CD4-positive, alpha-beta T cell treated with Interleukin-17A for 1 hour (primary cell): ENCODE results near the gene RPL13A.

Experiments used
- DNase-seq: peaks from one replicate; pipeline ENCODE4 v3.0.0-alpha.2; 2020

Gene RPL13A

DNA sequence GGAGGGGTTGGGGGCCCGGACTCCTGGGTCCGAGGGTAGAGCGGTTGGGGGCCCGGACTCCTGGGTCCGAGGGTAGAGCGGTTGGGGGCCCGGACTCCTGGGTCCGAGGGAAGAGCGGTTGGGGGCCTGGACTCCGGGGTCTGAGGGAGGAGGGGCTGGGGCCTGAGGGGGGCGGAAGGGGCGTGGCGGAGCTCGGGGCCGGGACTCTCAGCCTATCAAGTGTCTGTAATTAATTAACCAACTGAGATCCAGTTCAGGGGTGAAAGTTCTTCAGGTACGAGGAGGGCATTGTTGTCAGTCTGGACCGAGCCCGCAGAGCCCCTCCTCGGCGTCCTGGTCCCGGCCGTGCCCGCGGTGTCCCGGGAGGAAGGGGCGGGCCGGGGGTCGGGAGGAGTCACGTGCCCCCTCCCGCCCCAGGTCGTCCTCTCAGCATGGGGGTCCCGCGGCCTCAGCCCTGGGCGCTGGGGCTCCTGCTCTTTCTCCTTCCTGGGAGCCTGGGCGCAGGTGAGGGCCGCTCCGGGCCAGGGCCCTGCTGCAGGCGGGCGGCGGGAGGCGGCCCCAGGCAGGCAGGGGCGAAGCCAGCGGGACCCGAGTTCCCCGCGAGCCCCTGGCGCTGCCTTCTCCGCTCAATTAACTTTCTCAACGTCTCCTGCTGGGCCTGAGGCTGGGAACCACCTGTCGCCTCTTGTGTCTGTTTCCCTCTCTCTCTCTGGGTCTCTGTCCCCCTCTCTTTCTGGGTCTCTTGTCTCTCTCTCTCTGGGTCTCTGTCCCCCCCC lies 25.8 kb downstream of the RPL13A start:
- DNase-seq: no peak

DNA sequence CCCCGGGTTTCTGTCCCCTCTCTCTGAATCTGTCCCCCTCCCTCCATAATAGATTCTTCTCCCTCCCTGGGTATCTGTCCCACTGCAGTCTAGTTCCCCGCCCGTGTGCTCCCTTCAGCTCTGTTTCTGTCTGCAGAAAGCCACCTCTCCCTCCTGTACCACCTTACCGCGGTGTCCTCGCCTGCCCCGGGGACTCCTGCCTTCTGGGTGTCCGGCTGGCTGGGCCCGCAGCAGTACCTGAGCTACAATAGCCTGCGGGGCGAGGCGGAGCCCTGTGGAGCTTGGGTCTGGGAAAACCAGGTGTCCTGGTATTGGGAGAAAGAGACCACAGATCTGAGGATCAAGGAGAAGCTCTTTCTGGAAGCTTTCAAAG lies 26.3 kb downstream of the RPL13A start:
- DNase-seq: no peak

- DNase-seq: no peak
Observed at GRCh38 chr19:49514151-49514550, 26.7 kb downstream of the RPL13A start.

DNA sequence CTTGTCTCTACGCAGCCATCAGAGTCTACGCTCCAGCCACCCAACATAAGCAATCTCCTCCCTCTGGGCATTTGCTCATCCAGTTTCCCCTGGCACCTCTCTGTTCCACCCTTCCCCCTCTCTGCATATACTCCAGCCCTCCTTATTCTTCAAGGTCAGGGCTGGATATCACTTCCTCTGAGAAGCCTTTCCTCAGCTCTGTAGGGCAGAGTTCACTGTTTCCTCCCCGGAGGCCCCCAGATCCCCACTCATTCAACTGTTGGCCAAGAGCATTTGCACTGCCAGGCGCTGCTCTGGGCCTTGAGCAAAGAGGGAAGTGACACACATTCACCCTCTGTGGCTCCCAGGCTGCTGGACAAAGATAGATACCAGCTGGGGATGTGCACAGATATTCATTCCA lies 28.4 kb downstream of the RPL13A start:
- DNase-seq: no peak

DNA sequence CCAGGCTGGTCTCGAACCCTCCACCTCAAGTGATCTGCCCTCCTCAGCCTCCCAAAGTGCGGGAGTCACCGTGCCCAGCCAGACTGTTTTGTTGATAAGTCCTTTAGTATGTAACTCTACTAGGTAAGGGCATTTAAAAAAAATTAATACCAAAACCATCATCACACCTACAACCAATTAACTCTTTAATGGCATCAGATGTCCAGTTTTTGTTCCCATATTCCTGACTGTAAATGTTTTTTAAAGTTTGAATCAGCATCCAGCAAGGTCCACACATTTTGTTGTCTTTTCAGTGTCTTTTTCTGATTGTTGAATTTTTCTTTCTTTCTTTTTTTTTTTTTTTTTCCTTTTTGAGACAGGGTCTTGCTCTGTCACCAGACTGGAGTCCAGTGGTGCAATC lies 30.6 kb downstream of the RPL13A start:
- DNase-seq: no peak

DNA sequence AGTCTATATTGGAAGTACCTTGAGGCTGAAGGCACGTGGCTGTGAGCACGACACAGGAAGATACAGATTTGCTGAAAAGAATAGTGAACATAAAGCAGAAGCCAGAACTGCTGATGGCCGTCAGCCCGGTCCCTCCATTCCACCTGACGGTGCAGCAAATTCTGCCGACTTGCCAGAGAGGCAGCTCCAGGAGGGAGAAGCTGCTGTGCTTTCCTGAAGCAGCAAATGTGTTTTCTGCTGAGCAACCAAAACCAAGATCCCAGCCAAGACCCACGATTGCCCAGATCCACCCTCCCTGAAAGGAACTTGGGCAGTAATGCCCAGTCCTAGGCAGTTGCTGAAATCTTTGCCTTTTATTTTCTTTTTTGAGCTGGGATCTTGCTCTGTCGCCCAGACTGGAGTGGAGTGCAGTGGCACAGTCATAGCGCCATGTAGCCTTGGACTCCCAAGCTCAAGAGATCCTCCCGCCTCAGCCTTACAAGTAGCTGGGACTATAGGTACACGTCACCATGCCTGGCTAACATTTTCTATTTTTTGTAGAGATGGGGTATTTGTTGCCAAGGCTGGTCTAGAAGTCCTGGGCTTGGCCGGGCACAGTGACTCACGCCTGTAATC lies 33.4 kb downstream of the RPL13A start:
- DNase-seq: no peak

DNA sequence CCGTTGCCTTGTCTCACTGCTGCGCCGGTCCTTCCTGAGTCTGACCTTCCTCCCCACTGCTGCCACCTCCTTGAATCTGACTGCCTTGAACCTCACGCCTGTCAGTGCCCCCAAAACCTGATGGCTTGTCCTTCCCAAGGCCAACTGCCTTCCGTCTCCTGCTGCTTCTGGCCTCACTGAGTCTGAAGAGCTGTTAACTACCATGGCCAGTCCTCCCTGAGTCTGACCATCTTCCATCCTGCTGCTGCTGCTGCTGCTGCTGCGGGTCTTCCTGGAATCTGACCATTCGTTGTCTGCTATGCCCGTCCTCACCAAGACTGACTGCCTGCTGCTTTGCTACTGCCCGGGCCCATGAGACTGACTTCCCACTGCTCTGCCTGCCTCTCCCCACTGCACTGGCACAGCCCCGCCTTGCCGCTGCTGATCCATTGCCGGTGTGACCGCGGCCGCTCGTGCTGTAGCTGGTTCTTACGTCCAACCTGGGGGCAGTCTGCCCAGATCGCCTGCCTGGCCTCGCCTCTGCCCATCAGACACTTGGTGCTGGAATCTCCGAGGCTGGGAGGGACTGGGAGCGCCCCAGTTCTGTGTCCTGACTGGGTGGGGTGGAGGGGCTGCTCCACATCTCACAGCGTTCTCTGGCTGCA lies 37.5 kb downstream of the RPL13A start:
- no peak for DNase-seq

GRCh38 chr19:49528211-49528771 lies 40.9 kb downstream of the RPL13A start:
- DNase-seq: no peak

DNA sequence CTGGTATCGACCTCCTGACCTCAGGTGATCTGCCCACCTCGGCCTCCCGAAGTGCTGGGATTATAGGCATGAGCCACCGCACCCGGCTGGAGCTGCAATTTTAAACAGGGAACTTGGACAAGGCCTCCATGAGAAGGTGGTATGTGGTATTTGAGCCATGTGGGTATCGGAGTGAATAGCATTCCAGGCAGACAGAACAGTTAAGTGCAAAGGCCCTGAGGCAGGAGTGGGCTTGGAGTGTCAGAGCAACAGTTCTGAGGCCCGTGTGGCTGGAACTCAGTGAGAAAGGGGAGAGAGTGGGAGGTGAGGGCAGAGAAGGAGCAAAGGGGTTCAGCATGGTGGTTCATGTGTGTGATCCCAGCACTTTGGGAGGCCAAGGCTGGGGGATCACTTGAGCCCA lies 43.3 kb downstream of the RPL13A start:
- DNase-seq: no peak

- peak; percentile 84 for DNase-seq
Observed at GRCh38 chr19:49533551-49534488, 46.4 kb downstream of the RPL13A start.

GRCh38 chr19:49534632-49535385 lies 47.4 kb downstream of the RPL13A start:
- DNase-seq: no peak

DNA sequence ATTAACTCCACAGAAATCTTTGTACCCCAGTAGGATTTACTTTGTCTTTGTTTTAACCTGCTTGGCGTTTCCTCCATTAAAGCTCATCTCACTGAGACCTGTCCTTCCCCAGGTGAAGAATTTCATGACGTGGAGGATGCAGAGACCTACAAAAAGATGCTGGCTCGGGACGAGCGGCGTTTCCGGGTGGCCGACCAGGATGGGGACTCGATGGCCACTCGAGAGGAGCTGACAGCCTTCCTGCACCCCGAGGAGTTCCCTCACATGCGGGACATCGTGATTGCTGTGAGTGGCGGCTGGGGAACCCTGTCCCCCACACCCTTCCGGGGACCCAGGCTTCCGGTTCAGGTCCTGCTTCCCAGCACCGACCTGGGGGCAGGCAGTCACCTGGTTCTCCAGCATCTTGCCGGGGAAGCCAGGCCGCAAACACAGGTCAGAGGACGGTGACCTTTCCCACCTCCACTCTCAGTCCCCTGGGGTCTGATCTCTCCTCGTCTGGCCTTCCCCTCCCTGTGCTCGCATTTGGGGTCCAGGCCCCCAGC lies 49.6 kb downstream of the RPL13A start:
- no peak for DNase-seq

DNA sequence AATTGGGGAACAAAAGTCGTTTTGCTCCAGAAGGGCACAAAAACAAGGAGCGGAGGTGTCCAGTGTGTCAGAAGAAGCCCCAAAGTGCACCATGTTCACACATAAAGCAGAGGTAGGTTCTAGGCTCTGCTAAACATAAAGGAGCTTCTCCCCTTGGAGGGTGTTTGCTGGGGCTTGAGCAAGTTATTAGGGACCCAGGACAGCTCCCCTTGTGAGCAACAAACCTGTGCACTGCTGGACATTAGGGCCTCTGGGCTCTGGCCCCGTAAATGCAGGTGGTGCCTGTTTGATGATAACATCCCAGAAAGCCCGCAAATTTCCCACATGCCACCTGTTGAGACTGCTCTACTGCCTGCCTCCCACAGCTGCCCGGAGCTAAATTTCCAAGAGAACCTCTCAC lies 51.2 kb downstream of the RPL13A start:
- DNase-seq: no peak

- no peak for DNase-seq
Observed at GRCh38 chr19:49539192-49539952, 52.0 kb downstream of the RPL13A start.
